ENCODE results near the gene SSH2.

Gene SSH2

DNA sequence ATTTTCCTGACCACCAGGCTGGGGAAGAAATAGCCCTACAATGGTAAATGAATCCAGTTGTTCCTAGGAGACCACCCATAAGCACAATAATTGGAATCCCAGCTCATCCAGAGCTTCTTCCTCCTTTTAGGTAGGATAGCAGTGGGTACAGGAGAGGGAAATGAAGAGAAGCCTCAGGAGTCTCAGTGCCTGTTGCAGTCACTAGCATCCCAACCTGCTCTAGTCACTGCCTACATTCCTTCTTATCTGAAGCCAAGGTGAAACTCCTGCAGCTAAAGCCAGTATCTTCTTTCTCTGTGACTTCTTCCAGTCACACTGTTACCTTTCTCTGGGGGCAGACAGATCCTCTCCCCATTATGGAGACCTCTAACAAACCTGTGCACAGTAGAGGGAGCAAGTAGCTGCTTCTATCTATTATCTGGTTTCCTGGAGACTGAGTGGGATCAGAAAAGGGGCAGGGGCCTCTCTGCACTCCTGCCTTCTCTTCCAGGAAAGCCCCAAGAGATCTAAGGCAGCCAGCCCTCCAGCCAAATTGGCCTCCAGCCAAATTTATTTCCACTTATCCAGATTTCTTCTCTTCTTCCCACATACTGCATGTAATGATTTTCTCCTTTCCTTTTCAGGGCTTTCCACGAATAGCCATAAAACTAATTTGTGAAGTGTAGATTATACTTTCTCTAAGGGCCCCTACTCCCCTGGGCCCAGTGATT, 85.5 kb downstream of the SSH2 start:
- no peak for TF ChIP-seq CTCF (IDR thresholded peaks at IDR 0.05)
- no peaks in the 10 kb centered on the region for H3K36me3 ChIP-seq (ENCODE audit: control insufficient read depth, insufficient read depth, low read length)
- H2AFZ ChIP-seq, result no peak overlapping the region
- H3K27me3 ChIP-seq (ENCODE audit: control insufficient read depth, insufficient read depth, low read length), result no peaks in the 10 kb centered on the region
- no peak overlapping the region for H3K4me3 ChIP-seq (ENCODE audit: low read depth, low read length)
- H3K9me3 ChIP-seq (ENCODE audit: control insufficient read depth, low read length), result no peaks in the 10 kb centered on the region
- no peak overlapping the region for H3K9ac ChIP-seq
- H3K79me2 ChIP-seq, result no peaks in the 10 kb centered on the region
- H3K4me1 ChIP-seq, result peaks cover 4% of the 10 kb centered on the region
- H3K4me2 ChIP-seq (ENCODE audit: low read length), result no peak overlapping the region
- no peak overlapping the region for H3K27ac ChIP-seq

- no peaks in the 10 kb centered on the region for H3K36me3 ChIP-seq (ENCODE audit: control insufficient read depth, insufficient read depth, low read length)
- no peak for TF ChIP-seq CTCF (IDR thresholded peaks at IDR 0.05)
- H3K4me1 ChIP-seq, result no peaks in the 10 kb centered on the region
- no peaks in the 10 kb centered on the region for H3K27me3 ChIP-seq (ENCODE audit: control insufficient read depth, insufficient read depth, low read length)
- H2AFZ ChIP-seq, result no peak overlapping the region
- no peaks in the 10 kb centered on the region for H3K79me2 ChIP-seq
- H3K9me3 ChIP-seq (ENCODE audit: control insufficient read depth, low read length), result no peaks in the 10 kb centered on the region
- no peak overlapping the region for H3K27ac ChIP-seq
- H3K4me3 ChIP-seq (ENCODE audit: low read depth, low read length), result no peak overlapping the region
- no peak overlapping the region for H3K4me2 ChIP-seq (ENCODE audit: low read length)
- H3K9ac ChIP-seq, result no peak overlapping the region
Observed at GRCh38 chr17:29840884-29841283, 89.1 kb downstream of the SSH2 start.

DNA sequence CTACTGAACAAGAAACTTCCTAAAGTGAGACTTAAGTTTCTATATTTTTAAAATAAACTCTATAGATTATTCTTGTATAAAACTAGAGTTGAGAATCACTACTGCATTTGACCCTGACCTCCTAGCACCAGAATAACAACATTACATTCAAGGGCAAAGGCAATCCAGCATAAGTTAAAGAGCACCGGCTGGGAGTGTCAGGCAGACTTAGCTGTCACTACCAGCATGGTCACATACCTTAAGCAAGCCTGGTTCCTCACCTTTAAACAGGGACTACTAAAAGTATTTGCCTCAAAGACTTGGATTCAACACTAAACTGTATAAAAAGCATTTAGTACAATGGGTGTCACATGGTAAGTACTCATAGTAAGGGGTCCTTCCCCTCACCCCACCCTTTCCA, 90.4 kb downstream of the SSH2 start:
- H2AFZ ChIP-seq, result no peak overlapping the region
- TF ChIP-seq CTCF (IDR thresholded peaks at IDR 0.05), result no peak
- H3K9ac ChIP-seq, result no peak overlapping the region
- H3K27me3 ChIP-seq (ENCODE audit: control insufficient read depth, insufficient read depth, low read length), result no peaks in the 10 kb centered on the region
- no peak overlapping the region for H3K4me2 ChIP-seq (ENCODE audit: low read length)
- H3K4me3 ChIP-seq (ENCODE audit: low read depth, low read length), result no peak overlapping the region
- H3K27ac ChIP-seq, result no peak overlapping the region
- H3K36me3 ChIP-seq (ENCODE audit: control insufficient read depth, insufficient read depth, low read length), result no peaks in the 10 kb centered on the region
- H3K4me1 ChIP-seq, result no peaks in the 10 kb centered on the region
- H3K9me3 ChIP-seq (ENCODE audit: control insufficient read depth, low read length), result no peaks in the 10 kb centered on the region
- H3K79me2 ChIP-seq, result no peaks in the 10 kb centered on the region

- Histone ChIP-seq H3K4me1 (no peaks in the 10 kb centered on the region), H3K4me2 (ENCODE audit: low read length) (no peak overlapping the region), H3K9ac (no peak overlapping the region), H3K79me2 (no peaks in the 10 kb centered on the region), H3K4me3 (ENCODE audit: low read depth, low read length) (no peak overlapping the region), H3K9me3 (ENCODE audit: control insufficient read depth, low read length) (no peaks in the 10 kb centered on the region), H3K27ac (no peak overlapping the region), H2AFZ (no peak overlapping the region), H3K27me3 (ENCODE audit: control insufficient read depth, insufficient read depth, low read length) (no peaks in the 10 kb centered on the region), H3K36me3 (ENCODE audit: control insufficient read depth, insufficient read depth, low read length) (no peaks in the 10 kb centered on the region)
- TF ChIP-seq CTCF (IDR thresholded peaks at IDR 0.05), result no peak
Observed at GRCh38 chr17:29838961-29839360, 91.1 kb downstream of the SSH2 start.

GRCh38 chr17:29837531-29837930, 92.5 kb downstream of the SSH2 start:
- Histone ChIP-seq H3K4me1 (no peaks in the 10 kb centered on the region), H3K36me3 (ENCODE audit: control insufficient read depth, insufficient read depth, low read length) (no peaks in the 10 kb centered on the region), H3K27me3 (ENCODE audit: control insufficient read depth, insufficient read depth, low read length) (no peaks in the 10 kb centered on the region), H3K4me2 (ENCODE audit: low read length) (no peak overlapping the region), H3K27ac (no peak overlapping the region), H3K4me3 (ENCODE audit: low read depth, low read length) (no peak overlapping the region), H2AFZ (no peak overlapping the region), H3K9me3 (ENCODE audit: control insufficient read depth, low read length) (no peaks in the 10 kb centered on the region), H3K9ac (no peak overlapping the region), H3K79me2 (no peaks in the 10 kb centered on the region)
- no peak for TF ChIP-seq CTCF (IDR thresholded peaks at IDR 0.05)

All from parathyroid adenoma (tissue), 2 donors.